Astrocyte (in vitro differentiated cells and primary cell): Measurements from ENCODE around the gene NAA60. TPM values are rescaled to one million over a fixed set of nuclear protein-coding genes. Genes with fewer than 3 reads are reported as not detected.

Source experiments
- DNase-seq: peaks from one replicate; pipeline ENCODE4 v3.0.0-alpha.2; 2010; ENCODE audit warnings: low read depth
- FAIRE-seq: peaks from 2 replicates; lab custom pipeline; 2011; peaks lifted over from hg19 to GRCh38; lab: Jason Lieb, UNC
- H2AFZ ChIP-seq: 2 replicates; pipeline ENCODE4 v1.6.0; 2012; ENCODE audit warnings: low read depth, low read length, inconsistent platforms
- H3K27ac ChIP-seq: 2 replicates; pipeline ENCODE4 v1.5.1; 2011; ENCODE audit warnings: low read depth, low read length, inconsistent platforms
- H3K27me3 ChIP-seq: 2 replicates; pipeline ENCODE4 v1.6.0; 2011; ENCODE audit warnings: low read length, inconsistent platforms; ENCODE audit not compliant: insufficient read depth
- H3K36me3 ChIP-seq: 2 replicates; pipeline ENCODE4 v1.5.1; 2011; ENCODE audit warnings: low read length, inconsistent platforms; ENCODE audit not compliant: insufficient read depth
- H3K4me1 ChIP-seq: 2 replicates; pipeline ENCODE4 v1.5.1; 2011; ENCODE audit warnings: low read length, inconsistent platforms; ENCODE audit not compliant: insufficient read depth
- H3K4me2 ChIP-seq: 2 replicates; pipeline ENCODE4 v1.6.0; 2012; ENCODE audit warnings: low read length, inconsistent platforms
- H3K4me3 ChIP-seq: 2 replicates; pipeline ENCODE4 v1.5.1; 2011; ENCODE audit warnings: low read depth, mild to moderate bottlenecking, low read length, inconsistent platforms; ENCODE audit not compliant: insufficient read depth
- H3K79me2 ChIP-seq: 2 replicates; pipeline ENCODE4 v1.6.0; 2012; ENCODE audit warnings: mild to moderate bottlenecking, low read length, inconsistent platforms; ENCODE audit not compliant: insufficient read depth
- H3K9ac ChIP-seq: 2 replicates; pipeline ENCODE4 v1.6.0; 2012; ENCODE audit warnings: mild to moderate bottlenecking, low read length, inconsistent platforms
- H3K9me3 ChIP-seq: 2 replicates; pipeline ENCODE4 v1.5.1; 2012; ENCODE audit warnings: low read depth, mild to moderate bottlenecking, low read length, inconsistent platforms; ENCODE audit not compliant: insufficient read depth
- H4K20me1 ChIP-seq: 2 replicates; pipeline ENCODE4 v1.6.0; 2012; ENCODE audit warnings: low read length, inconsistent platforms; ENCODE audit not compliant: insufficient read depth
- H3K27ac Mint-ChIP-seq: one replicate; pipeline ENCODE4 v1.8.0; 2021; ENCODE audit warnings: mild to moderate bottlenecking, mixed read lengths; ENCODE audit not compliant: unreplicated experiment
- H3K27me3 Mint-ChIP-seq: one replicate; pipeline ENCODE4 v1.8.0; 2021; ENCODE audit warnings: low read depth, mixed read lengths; ENCODE audit not compliant: unreplicated experiment
- H3K36me3 Mint-ChIP-seq: one replicate; pipeline ENCODE4 v1.8.0; 2021; ENCODE audit warnings: low read depth, mixed read lengths; ENCODE audit not compliant: unreplicated experiment
- H3K4me1 Mint-ChIP-seq: one replicate; pipeline ENCODE4 v1.8.0; 2021; ENCODE audit warnings: low read depth, mixed read lengths; ENCODE audit not compliant: unreplicated experiment
- H3K4me3 Mint-ChIP-seq: one replicate; pipeline ENCODE4 v1.8.0; 2021; ENCODE audit warnings: mild to moderate bottlenecking, moderate library complexity, mixed read lengths; ENCODE audit not compliant: unreplicated experiment
- H3K9me3 Mint-ChIP-seq: one replicate; pipeline ENCODE4 v1.8.0; 2021; ENCODE audit warnings: mild to moderate bottlenecking, mixed read lengths; ENCODE audit not compliant: unreplicated experiment
- CTCF ChIP-seq: IDR thresholded peaks from 2 replicates; pipeline ENCODE4 v1.5.1; 2011; ENCODE audit warnings: low read depth, mild to moderate bottlenecking, inconsistent platforms, low read length, moderate library complexity; ENCODE audit not compliant: insufficient read depth
- EZH2 ChIP-seq: IDR thresholded peaks from 2 replicates; pipeline ENCODE4 v1.6.1; 2012; ENCODE audit warnings: mild to moderate bottlenecking, low read length, inconsistent platforms; ENCODE audit not compliant: insufficient read depth
- total RNA-seq: library from RNA; stranded (reverse); gene quantifications from 2 replicates; pipeline ENCODE4 v1.2.1, GENCODE V29; 2021

Gene NAA60
- total RNA-seq, 1 donor from 2014 or later: 64.9 TPM

DNA sequence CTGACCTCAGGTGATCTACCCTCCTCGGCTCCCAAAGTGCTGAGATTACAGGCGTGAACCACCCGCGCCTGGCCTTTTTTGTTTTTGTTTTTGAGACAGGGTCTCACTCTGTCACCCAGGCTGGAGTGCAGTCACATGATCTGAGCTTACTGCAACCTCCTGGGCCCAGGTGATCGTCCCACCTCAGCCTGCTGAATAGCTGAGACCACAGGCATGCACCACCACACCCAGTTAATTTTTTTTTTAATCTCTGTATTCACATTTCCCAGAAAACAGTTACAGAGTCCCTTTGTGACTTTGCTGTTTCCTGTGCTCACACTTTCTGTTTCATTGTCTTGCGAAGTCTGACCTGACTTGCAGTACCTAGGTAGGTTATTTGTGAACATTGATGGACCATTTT is 60.0 kb downstream of the NAA60 start:
- peaks cover 5% of the 10 kb centered on the region for H3K79me2 ChIP-seq
- FAIRE-seq: no peak
- TF ChIP-seq EZH2: no peak
- no peak for TF ChIP-seq CTCF
- Mint-ChIP-seq H3K27ac (no peak overlapping the region), H3K27me3 (no peaks in the 10 kb centered on the region), H3K4me1 (peaks cover 17% of the 10 kb centered on the region), H3K4me3 (no peak overlapping the region), H3K9me3 (no peaks in the 10 kb centered on the region), H3K36me3 (peaks cover 6% of the 10 kb centered on the region)
- H3K9me3 ChIP-seq: no peaks in the 10 kb centered on the region
- no peak overlapping the region for H3K4me3 ChIP-seq
- H2AFZ ChIP-seq: no peak overlapping the region
- H3K27me3 ChIP-seq: no peaks in the 10 kb centered on the region
- peaks cover 3% of the 10 kb centered on the region for H3K4me1 ChIP-seq
- H3K9ac ChIP-seq: no peak overlapping the region
- H3K4me2 ChIP-seq: no peak overlapping the region
- no peaks in the 10 kb centered on the region for H4K20me1 ChIP-seq
- H3K36me3 ChIP-seq: peaks cover 4% of the 10 kb centered on the region
- H3K27ac ChIP-seq: no peak overlapping the region
- no peak for DNase-seq

GRCh38 chr16:3508736-3509135 is 65.3 kb downstream of the NAA60 start:
- Histone ChIP-seq H3K4me3 (no peak overlapping the region), H3K36me3 (peaks cover 14% of the 10 kb centered on the region), H2AFZ (no peak overlapping the region), H3K9ac (no peak overlapping the region), H3K9me3 (no peaks in the 10 kb centered on the region), H3K27me3 (no peaks in the 10 kb centered on the region), H3K79me2 (no peaks in the 10 kb centered on the region), H4K20me1 (peaks cover 8% of the 10 kb centered on the region), H3K4me1 (no peaks in the 10 kb centered on the region), H3K27ac (no peak overlapping the region), H3K4me2 (no peak overlapping the region)
- Mint-ChIP-seq H3K36me3 (peaks cover 13% of the 10 kb centered on the region), H3K27me3 (no peaks in the 10 kb centered on the region), H3K27ac (no peak overlapping the region), H3K4me1 (peaks cover 10% of the 10 kb centered on the region), H3K9me3 (no peaks in the 10 kb centered on the region), H3K4me3 (no peak overlapping the region)
- TF ChIP-seq EZH2 (no peak), CTCF (no peak)
- DNase-seq (no peak), FAIRE-seq (no peak)

DNA sequence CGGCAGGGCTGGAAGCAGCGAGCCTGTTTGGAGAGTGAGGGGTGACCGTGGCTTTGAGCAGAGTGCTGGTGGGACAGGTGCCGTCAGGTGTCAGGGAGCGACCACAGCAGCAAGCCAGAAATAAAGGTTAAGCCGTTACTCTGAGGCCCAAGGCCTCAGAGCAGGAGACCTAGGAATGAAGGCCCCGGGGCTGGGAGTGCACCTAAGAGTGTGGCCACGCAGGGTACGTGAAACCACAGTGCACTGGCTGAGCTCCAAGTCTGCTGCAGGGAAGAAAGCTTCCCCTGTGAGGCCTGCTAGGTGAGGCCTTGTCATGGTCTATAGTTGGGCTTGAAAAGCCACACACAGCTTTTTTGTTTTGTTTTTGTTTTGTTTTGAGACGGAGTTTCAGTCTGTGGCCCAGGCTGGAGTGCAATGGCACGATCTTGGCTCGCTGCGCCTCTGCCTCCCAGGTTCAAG is 66.0 kb downstream of the NAA60 start:
- H3K4me1 Mint-ChIP-seq: peaks cover 10% of the 10 kb centered on the region
- no peak overlapping the region for H3K27ac Mint-ChIP-seq
- DNase-seq: no peak
- peaks cover 17% of the 10 kb centered on the region for H3K36me3 ChIP-seq
- H3K4me2 ChIP-seq: no peak overlapping the region
- no peaks in the 10 kb centered on the region for H3K9me3 ChIP-seq
- no peaks in the 10 kb centered on the region for H3K9me3 Mint-ChIP-seq
- H3K4me3 Mint-ChIP-seq: no peak overlapping the region
- H3K36me3 Mint-ChIP-seq: peaks cover 20% of the 10 kb centered on the region
- no peak overlapping the region for H2AFZ ChIP-seq
- H3K27me3 Mint-ChIP-seq: no peaks in the 10 kb centered on the region
- H3K79me2 ChIP-seq: no peaks in the 10 kb centered on the region
- H3K27me3 ChIP-seq: no peaks in the 10 kb centered on the region
- no peak overlapping the region for H3K27ac ChIP-seq
- H3K4me1 ChIP-seq: peaks cover 2% of the 10 kb centered on the region
- no peak overlapping the region for H3K4me3 ChIP-seq
- no peak for FAIRE-seq
- no peak overlapping the region for H3K9ac ChIP-seq
- no peak for TF ChIP-seq EZH2
- TF ChIP-seq CTCF: no peak
- peaks cover 16% of the 10 kb centered on the region for H4K20me1 ChIP-seq
